ENCODE data around the gene PTPRS. TPM values are rescaled to one million over a fixed set of nuclear protein-coding genes. Genes with fewer than 3 reads are reported as not detected.

The PTPRS gene
- total and polyA plus RNA-seq, 2 of the 8 experiments (the other 6 are each of a cell fraction or from before 2014, with no cell fraction given), result 96.8 to 223 TPM

- H3K56ac ChIP-seq (replicated peaks; ENCODE audit: insufficient read length, low read depth, low read length), result no peak overlapping the region
- no peak for FAIRE-seq
- DNase-seq (ENCODE audit: low read depth in 1 of 2, low spot score in 2 of 2), result no peak
- H3K23ac ChIP-seq (ENCODE audit: insufficient read length), result no peak overlapping the region
- TF ChIP-seq HDAC2 (IDR thresholded peaks at IDR 0.05; ENCODE audit: borderline replicate concordance in 1 of 2, low read depth in 2 of 2, low read length in 2 of 2) (no peak), ATF3 (IDR thresholded peaks at IDR 0.05; ENCODE audit: insufficient read depth, low read depth, low read length) (no peak), POLR2AphosphoS5 (IDR thresholded peaks at IDR 0.05; ENCODE audit: low read depth, low read length) (no peak), SIRT6 (IDR thresholded peaks at IDR 0.05; ENCODE audit: low read length) (no peak), CBX8 (IDR thresholded peaks at IDR 0.05; ENCODE audit: borderline replicate concordance, low read depth, low read length) (no peak), RBBP5 (IDR thresholded peaks at IDR 0.05; ENCODE audit: borderline replicate concordance, low read depth, low read length) (no peak)
- POLR2A ChIA-PET (ENCODE audit: partially characterized antibody), result interaction anchor here (0.9 to 2.3 kb wide), 4 partner anchors 9 to 326 kb away, joined by 3 to 8 read pairs (median 3); no protein-coding TSS in a partner anchor
- peaks cover 46 to 56% of the 10 kb centered on the region in 2 experiments for H4K20me1 ChIP-seq (replicated peaks in 1 of 2; ENCODE audit: control insufficient read depth in 1 of 2, insufficient read depth in 2 of 2, low read length in 2 of 2)
- H3K79me1 ChIP-seq (ENCODE audit: low read depth, low read length), result peaks cover 22% of the 10 kb centered on the region
- H3K36me3 ChIP-seq (ENCODE audit: control insufficient read depth in 2 of 4, insufficient read depth in 4 of 4, low read length in 3 of 4), result peaks cover 4 to 10% (median 8%) of the 10 kb centered on the region in 4 experiments; a peak in 4 of 8 replicates
- no peak overlapping the region for H3K27ac ChIP-seq (ENCODE audit: low read depth, low read length)
- no peak overlapping the region for H2AFZ ChIP-seq (ENCODE audit: low read length)
- H2BK120ac ChIP-seq (replicated peaks; ENCODE audit: low read depth, low read length), result no peak overlapping the region
- no peak overlapping the region for H4K5ac ChIP-seq (ENCODE audit: insufficient read length, low read depth, low read length)
- H2AK5ac ChIP-seq (ENCODE audit: low read depth, low read length), result no peak overlapping the region
- no peak overlapping the region for H2BK15ac ChIP-seq (ENCODE audit: low read length)
- 84% methylated on average over 10 of the region's 11 CpGs; no CpG with 5 or more reads in 1 of the 2 experiments for WGBS, 2 experiments (ENCODE audit: extremely low coverage in 1 of 2, insufficient coverage in 1 of 2, insufficient read length in 1 of 2, insufficient replicate concordance in 2 of 2, low coverage in 1 of 2, low lambda C conversion rate in 2 of 2, missing lambda C conversion rate in 1 of 2)
- H4K91ac ChIP-seq (replicated peaks; ENCODE audit: insufficient read length, low read length), result no peak overlapping the region
- no peaks in the 10 kb centered on the region for H3K23me2 ChIP-seq (ENCODE audit: low read depth, low read length)
- no peaks in the 10 kb centered on the region for H3K27me3 ChIP-seq (replicated peaks in 1 of 4; ENCODE audit: control insufficient read depth in 3 of 4, extremely low read depth in 1 of 4, insufficient read depth in 3 of 4, low read length in 3 of 4)
- H3K18ac ChIP-seq (ENCODE audit: extremely low read depth, low read length), result no peak overlapping the region
- no peak overlapping the region for H2BK12ac ChIP-seq (ENCODE audit: low read depth, low read length)
- no peak overlapping the region for H3K4me3 ChIP-seq (ENCODE audit: extremely low read depth in 1 of 4, insufficient read depth in 2 of 4, low read depth in 3 of 4, low read length in 4 of 4)
- no peak overlapping the region for H2BK20ac ChIP-seq (ENCODE audit: low read length)
- peaks cover 11 to 90% of the 10 kb centered on the region in 2 experiments; a peak in 3 of 4 replicates for H3K79me2 ChIP-seq (ENCODE audit: control insufficient read depth in 1 of 2, insufficient read depth in 2 of 2, low read length in 2 of 2)
- no peak overlapping the region for H2BK5ac ChIP-seq (ENCODE audit: low read depth, low read length)
- H3K4me2 ChIP-seq (ENCODE audit: insufficient read depth in 1 of 2, low read depth in 2 of 2, low read length in 2 of 2), result no peak overlapping the region
- no peaks in the 10 kb centered on the region for H3K9me3 ChIP-seq (ENCODE audit: insufficient read depth in 2 of 2, low read depth in 1 of 2, low read length in 1 of 2)
- H3K4ac ChIP-seq (replicated peaks; ENCODE audit: insufficient read length, low read depth, low read length), result no peak overlapping the region
- H3K14ac ChIP-seq (ENCODE audit: insufficient read length), result no peak overlapping the region
- CTCF ChIA-PET (ENCODE audit: partially characterized antibody), result interaction anchor here (0.7 to 2.1 kb wide), 11 partner anchors 9 to 175 kb away, joined by 3 to 6 read pairs (median 3); no protein-coding TSS in a partner anchor
- H3K4me1 ChIP-seq (replicated peaks in 1 of 4; ENCODE audit: control insufficient read depth in 3 of 4, insufficient read depth in 4 of 4, low read length in 3 of 4), result no peaks in the 10 kb centered on the region; a peak in 1 of 7 replicates
- no peak overlapping the region for H4K8ac ChIP-seq (ENCODE audit: extremely low read depth, insufficient read depth, low read length)
- no peak overlapping the region for H3K9ac ChIP-seq (replicated peaks in 1 of 4; ENCODE audit: extremely low read depth in 1 of 4, low read depth in 3 of 4, low read length in 3 of 4)
Observed at GRCh38 chr19:5329141-5329540, 11.5 kb downstream of the PTPRS start.

Data from H1 (cell line).